SK-N-SH treated with all-trans-retinoic acid at 6 μM for 48 hours (cell line): ENCODE results near the gene RNF103.

ENCODE experiments used
- ARNTL ChIP-seq: fragments of 450-650 bp; formaldehyde crosslinking; IDR thresholded peaks from 2 replicates; pipeline ENCODE4 v1.5.0; 2020; ENCODE audit warnings: low read depth, mild to moderate bottlenecking, moderate library complexity, borderline replicate concordance
- ESRRG ChIP-seq: fragments of 250-450 bp; sonication (Bioruptor Pico); IDR thresholded peaks from 2 replicates; pipeline ENCODE4 v1.6.1; 2021; ENCODE audit warnings: mild to moderate bottlenecking
- GLIS3 ChIP-seq: fragments of 250-450 bp; sonication (Bioruptor Pico); IDR thresholded peaks from 2 replicates; pipeline ENCODE4 v1.5.0; 2020; ENCODE audit warnings: mild to moderate bottlenecking, moderate library complexity
- RARB ChIP-seq: fragments of 250-450 bp; sonication (Bioruptor Pico); IDR thresholded peaks from 2 replicates; pipeline ENCODE4 v1.8.0; 2021; ENCODE audit warnings: mild to moderate bottlenecking, moderate library complexity
- SNAI2 ChIP-seq: fragments of 250-450 bp; sonication (Bioruptor Pico); IDR thresholded peaks from 2 replicates; pipeline ENCODE4 v1.5.0; 2020; ENCODE audit warnings: mild to moderate bottlenecking, moderate library complexity
- ZNF565 ChIP-seq: fragments of 450-650 bp; formaldehyde crosslinking; conservative IDR thresholded peaks from 2 replicates; pipeline ENCODE4 v1.5.0; 2020; ENCODE audit warnings: low read depth, mild to moderate bottlenecking, moderate library complexity
- TF ChIP-seq, protein P1 (sequence below): fragments of 250-450 bp; sonication (Bioruptor Pico); IDR thresholded peaks from 2 replicates; pipeline ENCODE4 v1.5.1; 2020; ENCODE audit warnings: low read depth, mild to moderate bottlenecking, moderate library complexity
- TF ChIP-seq, protein P2 (sequence below): fragments of 250-450 bp; sonication (Bioruptor Pico); IDR thresholded peaks from 2 replicates; pipeline ENCODE4 v1.8.0; 2020; ENCODE audit warnings: mild to moderate bottlenecking, moderate library complexity, borderline replicate concordance

DNA sequence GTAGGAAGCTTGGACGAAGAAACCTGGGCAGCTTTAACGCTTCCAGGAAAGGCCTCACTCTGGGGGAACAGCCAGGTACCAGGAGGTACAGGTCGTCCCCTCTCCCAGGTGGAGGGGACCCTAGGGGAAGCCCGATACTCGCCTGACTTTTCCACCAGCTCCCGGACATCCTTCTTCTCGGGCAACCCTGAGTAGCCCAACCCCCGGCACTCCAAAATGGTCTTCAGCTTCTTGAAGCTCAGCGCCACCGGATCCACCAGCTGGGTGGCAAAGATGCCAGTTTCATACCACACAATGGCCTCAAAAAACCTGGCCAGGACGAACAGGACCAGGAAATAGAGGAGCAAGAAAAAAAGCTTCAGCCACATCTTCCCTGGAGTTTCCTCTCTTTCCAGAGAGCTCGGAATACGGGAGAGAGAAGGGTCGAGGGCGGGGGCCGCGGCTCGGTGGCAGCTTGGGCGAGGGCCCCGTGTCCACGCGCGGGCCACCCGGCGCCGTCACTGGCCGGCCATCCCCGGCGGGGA lies 1.1 kb downstream of the RNF103 start:
- TF ChIP-seq ZNF565 (CRISPR knock-in tag) = no peak
- TF ChIP-seq SNAI2 (CRISPR knock-in tag) = no peak
- no peak for TF ChIP-seq RARB (CRISPR knock-in tag)
- TF ChIP-seq, protein P1, sequence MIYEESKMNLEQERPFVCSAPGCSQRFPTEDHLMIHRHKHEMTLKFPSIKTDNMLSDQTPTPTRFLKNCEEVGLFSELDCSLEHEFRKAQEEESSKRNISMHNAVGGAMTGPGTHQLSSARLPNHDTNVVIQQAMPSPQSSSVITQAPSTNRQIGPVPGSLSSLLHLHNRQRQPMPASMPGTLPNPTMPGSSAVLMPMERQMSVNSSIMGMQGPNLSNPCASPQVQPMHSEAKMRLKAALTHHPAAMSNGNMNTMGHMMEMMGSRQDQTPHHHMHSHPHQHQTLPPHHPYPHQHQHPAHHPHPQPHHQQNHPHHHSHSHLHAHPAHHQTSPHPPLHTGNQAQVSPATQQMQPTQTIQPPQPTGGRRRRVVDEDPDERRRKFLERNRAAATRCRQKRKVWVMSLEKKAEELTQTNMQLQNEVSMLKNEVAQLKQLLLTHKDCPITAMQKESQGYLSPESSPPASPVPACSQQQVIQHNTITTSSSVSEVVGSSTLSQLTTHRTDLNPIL = no peak
- no peak for TF ChIP-seq GLIS3 (CRISPR knock-in tag)
- TF ChIP-seq, protein P2, sequence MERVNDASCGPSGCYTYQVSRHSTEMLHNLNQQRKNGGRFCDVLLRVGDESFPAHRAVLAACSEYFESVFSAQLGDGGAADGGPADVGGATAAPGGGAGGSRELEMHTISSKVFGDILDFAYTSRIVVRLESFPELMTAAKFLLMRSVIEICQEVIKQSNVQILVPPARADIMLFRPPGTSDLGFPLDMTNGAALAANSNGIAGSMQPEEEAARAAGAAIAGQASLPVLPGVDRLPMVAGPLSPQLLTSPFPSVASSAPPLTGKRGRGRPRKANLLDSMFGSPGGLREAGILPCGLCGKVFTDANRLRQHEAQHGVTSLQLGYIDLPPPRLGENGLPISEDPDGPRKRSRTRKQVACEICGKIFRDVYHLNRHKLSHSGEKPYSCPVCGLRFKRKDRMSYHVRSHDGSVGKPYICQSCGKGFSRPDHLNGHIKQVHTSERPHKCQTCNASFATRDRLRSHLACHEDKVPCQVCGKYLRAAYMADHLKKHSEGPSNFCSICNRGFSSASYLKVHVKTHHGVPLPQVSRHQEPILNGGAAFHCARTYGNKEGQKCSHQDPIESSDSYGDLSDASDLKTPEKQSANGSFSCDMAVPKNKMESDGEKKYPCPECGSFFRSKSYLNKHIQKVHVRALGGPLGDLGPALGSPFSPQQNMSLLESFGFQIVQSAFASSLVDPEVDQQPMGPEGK = no peak
- TF ChIP-seq ARNTL (CRISPR knock-in tag) = no peak
- TF ChIP-seq ESRRG = no peak
